ENCODE measurements around the gene CEACAM4.

CEACAM4 gene

GRCh38 chr19:41595258-41595889 lies 31.5 kb downstream of the CEACAM4 start:
- TF ChIP-seq NFIC (IDR thresholded peaks at IDR 0.05) = peak; percentile 70
- TF ChIP-seq EP300 (IDR thresholded peaks at IDR 0.05; ENCODE audit: borderline replicate concordance) = no peak
- TF ChIP-seq TCF12 (IDR thresholded peaks at IDR 0.05; ENCODE audit: low read depth) = no peak
- no peak for TF ChIP-seq REST (IDR thresholded peaks at IDR 0.05; ENCODE audit: low read depth)
- TF ChIP-seq FOXM1 (IDR thresholded peaks at IDR 0.05; ENCODE audit: borderline replicate concordance, low read depth) = no peak
- peak; percentile 50 for TF ChIP-seq TEAD4 (IDR thresholded peaks at IDR 0.05)
- no peak for TF ChIP-seq ZBTB7A (IDR thresholded peaks at IDR 0.05; ENCODE audit: low read depth)
- TF ChIP-seq RAD21 (IDR thresholded peaks at IDR 0.05; ENCODE audit: low read depth) = peak; percentile 52
- no peak for TF ChIP-seq EGR1 (IDR thresholded peaks at IDR 0.05)
- TF ChIP-seq CREB1 (IDR thresholded peaks at IDR 0.05; ENCODE audit: low read depth) = no peak
- no peak for TF ChIP-seq CEBPB (IDR thresholded peaks at IDR 0.05)
- no peak for TF ChIP-seq TAF1 (IDR thresholded peaks at IDR 0.05; ENCODE audit: low read depth)
- no peak for TF ChIP-seq MAX (IDR thresholded peaks at IDR 0.05)
- no peak for TF ChIP-seq YY1 (IDR thresholded peaks at IDR 0.05; ENCODE audit: low read depth)
- no peak for TF ChIP-seq USF1 (IDR thresholded peaks at IDR 0.05)

- TF ChIP-seq FOXM1 (IDR thresholded peaks at IDR 0.05; ENCODE audit: borderline replicate concordance, low read depth) = no peak
- no peak for TF ChIP-seq TAF1 (IDR thresholded peaks at IDR 0.05; ENCODE audit: low read depth)
- no peak for TF ChIP-seq NFIC (IDR thresholded peaks at IDR 0.05)
- TF ChIP-seq MAX (IDR thresholded peaks at IDR 0.05) = no peak
- TF ChIP-seq EP300 (IDR thresholded peaks at IDR 0.05; ENCODE audit: borderline replicate concordance) = no peak
- TF ChIP-seq TCF12 (IDR thresholded peaks at IDR 0.05; ENCODE audit: low read depth) = no peak
- TF ChIP-seq REST (IDR thresholded peaks at IDR 0.05; ENCODE audit: low read depth) = no peak
- no peak for TF ChIP-seq USF1 (IDR thresholded peaks at IDR 0.05)
- no peak for TF ChIP-seq CREB1 (IDR thresholded peaks at IDR 0.05; ENCODE audit: low read depth)
- no peak for TF ChIP-seq EGR1 (IDR thresholded peaks at IDR 0.05)
- TF ChIP-seq CEBPB (IDR thresholded peaks at IDR 0.05) = no peak
- TF ChIP-seq ZBTB7A (IDR thresholded peaks at IDR 0.05; ENCODE audit: low read depth) = no peak
Measured at GRCh38 chr19:41591951-41592562, 34.8 kb downstream of the CEACAM4 start.

GRCh38 chr19:41590936-41591335 lies 35.9 kb downstream of the CEACAM4 start:
- TF ChIP-seq USF1 (IDR thresholded peaks at IDR 0.05) (no peak), YY1 (IDR thresholded peaks at IDR 0.05; ENCODE audit: low read depth) (no peak), TCF12 (IDR thresholded peaks at IDR 0.05; ENCODE audit: low read depth) (no peak), REST (IDR thresholded peaks at IDR 0.05; ENCODE audit: low read depth) (no peak), EGR1 (IDR thresholded peaks at IDR 0.05) (no peak), EP300 (IDR thresholded peaks at IDR 0.05; ENCODE audit: borderline replicate concordance) (no peak), FOXM1 (IDR thresholded peaks at IDR 0.05; ENCODE audit: borderline replicate concordance, low read depth) (no peak), MAX (IDR thresholded peaks at IDR 0.05) (no peak), NFIC (IDR thresholded peaks at IDR 0.05) (no peak), RAD21 (IDR thresholded peaks at IDR 0.05; ENCODE audit: low read depth) (no peak), CEBPB (IDR thresholded peaks at IDR 0.05) (no peak)

Data from Ishikawa (cell line).